Measurements from ENCODE around the gene UROC1. TPM values are rescaled to one million over a fixed set of nuclear protein-coding genes. Genes with fewer than 3 reads are reported as not detected.

The UROC1 gene
- total RNA-seq, 3 donors from 2014 or later, result not detected

- intact Hi-C loops (cut with DNase I; ENCODE audit: low total_unique reads), result no loop called here
- TF ChIP-seq POLR2A (IDR thresholded peaks at IDR 0.05), result no peak
- no peaks in the 10 kb centered on the region for H3K36me3 ChIP-seq
- H3K27me3 ChIP-seq, result no peaks in the 10 kb centered on the region
- H3K4me1 ChIP-seq, result no peaks in the 10 kb centered on the region
- no peak overlapping the region for H3K4me3 ChIP-seq
- no peaks in the 10 kb centered on the region for H3K9me3 ChIP-seq
- no peak overlapping the region for H3K27ac ChIP-seq
- no peak for DNase-seq (ENCODE audit: low spot score in 2 of 2)
Observed at GRCh38 chr3:126494204-126494969, 23.2 kb downstream of the UROC1 start.

- Histone ChIP-seq H3K4me1 (no peaks in the 10 kb centered on the region), H3K27ac (no peak overlapping the region)
Observed at GRCh38 chr3:126493739-126494138, 23.8 kb downstream of the UROC1 start.

GRCh38 chr3:126493051-126493450 lies 24.5 kb downstream of the UROC1 start:
- Histone ChIP-seq H3K9me3 (no peaks in the 10 kb centered on the region), H3K27me3 (no peaks in the 10 kb centered on the region), H3K4me1 (no peaks in the 10 kb centered on the region), H3K27ac (no peak overlapping the region), H3K36me3 (no peaks in the 10 kb centered on the region), H3K4me3 (no peak overlapping the region)
- intact Hi-C loops (cut with DNase I; ENCODE audit: low total_unique reads), result no loop called here
- no peak for DNase-seq (ENCODE audit: low spot score in 2 of 2)
- TF ChIP-seq POLR2AphosphoS5 (IDR thresholded peaks at IDR 0.05), result no peak
- TF ChIP-seq POLR2A (IDR thresholded peaks at IDR 0.05), result no peak
- no peak for TF ChIP-seq CTCF (IDR thresholded peaks at IDR 0.05)

More at GRCh38 chr3:126493739-126494138, 23.8 kb downstream of the UROC1 start:
- DNase-seq (ENCODE audit: low spot score in 2 of 2), result no peak
- no peak for TF ChIP-seq CTCF (IDR thresholded peaks at IDR 0.05)
- no peak for TF ChIP-seq POLR2AphosphoS5 (IDR thresholded peaks at IDR 0.05)
- no peak for TF ChIP-seq POLR2A (IDR thresholded peaks at IDR 0.05)
- no peak overlapping the region for H3K4me3 ChIP-seq
- no peaks in the 10 kb centered on the region for H3K27me3 ChIP-seq
- no peaks in the 10 kb centered on the region for H3K36me3 ChIP-seq
- intact Hi-C loops (cut with DNase I; ENCODE audit: low total_unique reads), result no loop called here
- H3K9me3 ChIP-seq, result no peaks in the 10 kb centered on the region

- no peaks in the 10 kb centered on the region for H3K9me3 ChIP-seq
- intact Hi-C loops (cut with DNase I; ENCODE audit: low total_unique reads), result no loop called here
- H3K4me3 ChIP-seq, result peak overlapping the region in 1 of 3 donors; percentile 19
- TF ChIP-seq POLR2A (IDR thresholded peaks at IDR 0.05) (no peak), CTCF (IDR thresholded peaks at IDR 0.05) (no peak), POLR2AphosphoS5 (IDR thresholded peaks at IDR 0.05) (no peak)
- no peaks in the 10 kb centered on the region for H3K4me1 ChIP-seq
- peak overlapping the region in 1 of 2 donors; percentile 30 for H3K27ac ChIP-seq
- peak in 1 of 2 donors; percentile 40 for DNase-seq (ENCODE audit: low spot score in 2 of 2)
- no peaks in the 10 kb centered on the region for H3K36me3 ChIP-seq
- H3K27me3 ChIP-seq, result no peaks in the 10 kb centered on the region
Observed at GRCh38 chr3:126491221-126492013, 26.2 kb downstream of the UROC1 start.

GRCh38 chr3:126490619-126491018 lies 27.0 kb downstream of the UROC1 start:
- Histone ChIP-seq H3K4me3 (no peak overlapping the region), H3K36me3 (no peaks in the 10 kb centered on the region), H3K27ac (peak overlapping the region in 1 of 2 donors; percentile 50), H3K4me1 (no peaks in the 10 kb centered on the region), H3K9me3 (no peaks in the 10 kb centered on the region), H3K27me3 (no peaks in the 10 kb centered on the region)
- DNase-seq (ENCODE audit: low spot score in 2 of 2), result no peak
- TF ChIP-seq POLR2AphosphoS5 (IDR thresholded peaks at IDR 0.05) (no peak), CTCF (IDR thresholded peaks at IDR 0.05) (no peak), POLR2A (IDR thresholded peaks at IDR 0.05) (no peak)
- intact Hi-C loops (cut with DNase I; ENCODE audit: low total_unique reads), result no loop called here

All from breast epithelium (tissue), 4 donors.